Neural progenitor cell (in vitro differentiated cells): Measurements from ENCODE around the gene NCOA3.

Source experiments
- EZH2 ChIP-seq: fragments of 200-600 bp; sonication (generic); IDR thresholded peaks from 2 replicates; pipeline ENCODE4 v1.6.1; 2017; ENCODE audit warnings: antibody characterized with exemption, mild to moderate bottlenecking, moderate library complexity
- EZH2phosphoT487 ChIP-seq: fragments of 200-600 bp; sonication (generic); IDR thresholded peaks from 2 replicates; pipeline ENCODE4 v1.6.1; 2017; ENCODE audit warnings: antibody characterized with exemption
- TF ChIP-seq, protein P1 (sequence below): fragments of 200-600 bp; sonication (generic); IDR thresholded peaks from 2 replicates; pipeline ENCODE4 v1.5.1; 2017; ENCODE audit warnings: antibody characterized with exemption, mild to moderate bottlenecking

- TF ChIP-seq, protein P1, sequence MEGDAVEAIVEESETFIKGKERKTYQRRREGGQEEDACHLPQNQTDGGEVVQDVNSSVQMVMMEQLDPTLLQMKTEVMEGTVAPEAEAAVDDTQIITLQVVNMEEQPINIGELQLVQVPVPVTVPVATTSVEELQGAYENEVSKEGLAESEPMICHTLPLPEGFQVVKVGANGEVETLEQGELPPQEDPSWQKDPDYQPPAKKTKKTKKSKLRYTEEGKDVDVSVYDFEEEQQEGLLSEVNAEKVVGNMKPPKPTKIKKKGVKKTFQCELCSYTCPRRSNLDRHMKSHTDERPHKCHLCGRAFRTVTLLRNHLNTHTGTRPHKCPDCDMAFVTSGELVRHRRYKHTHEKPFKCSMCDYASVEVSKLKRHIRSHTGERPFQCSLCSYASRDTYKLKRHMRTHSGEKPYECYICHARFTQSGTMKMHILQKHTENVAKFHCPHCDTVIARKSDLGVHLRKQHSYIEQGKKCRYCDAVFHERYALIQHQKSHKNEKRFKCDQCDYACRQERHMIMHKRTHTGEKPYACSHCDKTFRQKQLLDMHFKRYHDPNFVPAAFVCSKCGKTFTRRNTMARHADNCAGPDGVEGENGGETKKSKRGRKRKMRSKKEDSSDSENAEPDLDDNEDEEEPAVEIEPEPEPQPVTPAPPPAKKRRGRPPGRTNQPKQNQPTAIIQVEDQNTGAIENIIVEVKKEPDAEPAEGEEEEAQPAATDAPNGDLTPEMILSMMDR, result no peak
- no peak for TF ChIP-seq EZH2
- TF ChIP-seq EZH2phosphoT487, result no peak
Measured at GRCh38 chr20:47687095-47687987, 185.7 kb downstream of the NCOA3 start.
